ENCODE measurements around the gene KAT14.

- TF ChIP-seq POLR2A (IDR thresholded peaks at IDR 0.05; ENCODE audit: low read length) (no peak), CTCF (IDR thresholded peaks at IDR 0.05) (no peak), JUNB (IDR thresholded peaks at IDR 0.05) (no peak), ESRRA (IDR thresholded peaks at IDR 0.05; ENCODE audit: borderline replicate concordance, low read length) (no peak), MAX (IDR thresholded peaks at IDR 0.05) (no peak), HOXA7 (CRISPR knock-in tag; IDR thresholded peaks at IDR 0.05) (no peak)
Observed at GRCh38 chr20:18132663-18133062, 5.0 kb upstream of the KAT14 start.

All from A549 (cell line).